ENCODE measurements around the gene TMEM30B. TPM values are rescaled to one million over a fixed set of nuclear protein-coding genes. Genes with fewer than 3 reads are reported as not detected.

The TMEM30B gene
- total and polyA plus RNA-seq, 2 of the 8 experiments (the other 6 are each of a cell fraction or from before 2014, with no cell fraction given), result 11.2 to 18.7 TPM

DNA sequence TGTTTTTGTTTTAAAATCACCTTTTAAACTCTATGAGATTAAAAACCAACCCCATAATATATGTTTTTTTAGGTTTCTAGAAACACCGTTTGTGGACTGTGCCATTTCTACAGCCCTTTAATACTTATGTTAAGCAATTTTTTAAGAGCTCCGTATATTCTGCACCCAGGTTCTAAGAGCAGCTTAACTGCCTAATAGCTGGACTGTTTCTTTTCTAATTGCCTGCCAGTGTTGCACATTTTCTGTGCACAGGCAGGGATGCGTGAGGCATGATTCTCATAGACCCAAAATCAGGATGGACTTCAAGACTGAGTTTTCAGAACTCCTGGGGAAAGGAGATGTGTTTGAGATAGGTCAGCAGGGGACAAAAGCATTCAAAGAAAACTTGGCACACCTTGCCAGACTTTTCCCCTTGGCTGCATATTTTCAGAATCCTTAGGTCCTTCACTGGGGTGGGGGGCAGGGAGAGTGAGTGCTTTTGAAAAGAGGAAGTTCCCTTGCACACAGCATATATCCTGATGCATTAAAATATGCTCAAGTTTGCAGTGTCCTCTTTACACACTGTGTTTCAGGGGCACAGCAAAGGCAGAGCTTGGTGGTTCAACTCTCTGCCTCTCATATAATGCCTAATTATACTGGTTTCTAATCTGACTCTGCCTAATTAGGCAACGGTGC lies 27.9 kb downstream of the TMEM30B start (continued):
- TF ChIP-seq, protein P1, sequence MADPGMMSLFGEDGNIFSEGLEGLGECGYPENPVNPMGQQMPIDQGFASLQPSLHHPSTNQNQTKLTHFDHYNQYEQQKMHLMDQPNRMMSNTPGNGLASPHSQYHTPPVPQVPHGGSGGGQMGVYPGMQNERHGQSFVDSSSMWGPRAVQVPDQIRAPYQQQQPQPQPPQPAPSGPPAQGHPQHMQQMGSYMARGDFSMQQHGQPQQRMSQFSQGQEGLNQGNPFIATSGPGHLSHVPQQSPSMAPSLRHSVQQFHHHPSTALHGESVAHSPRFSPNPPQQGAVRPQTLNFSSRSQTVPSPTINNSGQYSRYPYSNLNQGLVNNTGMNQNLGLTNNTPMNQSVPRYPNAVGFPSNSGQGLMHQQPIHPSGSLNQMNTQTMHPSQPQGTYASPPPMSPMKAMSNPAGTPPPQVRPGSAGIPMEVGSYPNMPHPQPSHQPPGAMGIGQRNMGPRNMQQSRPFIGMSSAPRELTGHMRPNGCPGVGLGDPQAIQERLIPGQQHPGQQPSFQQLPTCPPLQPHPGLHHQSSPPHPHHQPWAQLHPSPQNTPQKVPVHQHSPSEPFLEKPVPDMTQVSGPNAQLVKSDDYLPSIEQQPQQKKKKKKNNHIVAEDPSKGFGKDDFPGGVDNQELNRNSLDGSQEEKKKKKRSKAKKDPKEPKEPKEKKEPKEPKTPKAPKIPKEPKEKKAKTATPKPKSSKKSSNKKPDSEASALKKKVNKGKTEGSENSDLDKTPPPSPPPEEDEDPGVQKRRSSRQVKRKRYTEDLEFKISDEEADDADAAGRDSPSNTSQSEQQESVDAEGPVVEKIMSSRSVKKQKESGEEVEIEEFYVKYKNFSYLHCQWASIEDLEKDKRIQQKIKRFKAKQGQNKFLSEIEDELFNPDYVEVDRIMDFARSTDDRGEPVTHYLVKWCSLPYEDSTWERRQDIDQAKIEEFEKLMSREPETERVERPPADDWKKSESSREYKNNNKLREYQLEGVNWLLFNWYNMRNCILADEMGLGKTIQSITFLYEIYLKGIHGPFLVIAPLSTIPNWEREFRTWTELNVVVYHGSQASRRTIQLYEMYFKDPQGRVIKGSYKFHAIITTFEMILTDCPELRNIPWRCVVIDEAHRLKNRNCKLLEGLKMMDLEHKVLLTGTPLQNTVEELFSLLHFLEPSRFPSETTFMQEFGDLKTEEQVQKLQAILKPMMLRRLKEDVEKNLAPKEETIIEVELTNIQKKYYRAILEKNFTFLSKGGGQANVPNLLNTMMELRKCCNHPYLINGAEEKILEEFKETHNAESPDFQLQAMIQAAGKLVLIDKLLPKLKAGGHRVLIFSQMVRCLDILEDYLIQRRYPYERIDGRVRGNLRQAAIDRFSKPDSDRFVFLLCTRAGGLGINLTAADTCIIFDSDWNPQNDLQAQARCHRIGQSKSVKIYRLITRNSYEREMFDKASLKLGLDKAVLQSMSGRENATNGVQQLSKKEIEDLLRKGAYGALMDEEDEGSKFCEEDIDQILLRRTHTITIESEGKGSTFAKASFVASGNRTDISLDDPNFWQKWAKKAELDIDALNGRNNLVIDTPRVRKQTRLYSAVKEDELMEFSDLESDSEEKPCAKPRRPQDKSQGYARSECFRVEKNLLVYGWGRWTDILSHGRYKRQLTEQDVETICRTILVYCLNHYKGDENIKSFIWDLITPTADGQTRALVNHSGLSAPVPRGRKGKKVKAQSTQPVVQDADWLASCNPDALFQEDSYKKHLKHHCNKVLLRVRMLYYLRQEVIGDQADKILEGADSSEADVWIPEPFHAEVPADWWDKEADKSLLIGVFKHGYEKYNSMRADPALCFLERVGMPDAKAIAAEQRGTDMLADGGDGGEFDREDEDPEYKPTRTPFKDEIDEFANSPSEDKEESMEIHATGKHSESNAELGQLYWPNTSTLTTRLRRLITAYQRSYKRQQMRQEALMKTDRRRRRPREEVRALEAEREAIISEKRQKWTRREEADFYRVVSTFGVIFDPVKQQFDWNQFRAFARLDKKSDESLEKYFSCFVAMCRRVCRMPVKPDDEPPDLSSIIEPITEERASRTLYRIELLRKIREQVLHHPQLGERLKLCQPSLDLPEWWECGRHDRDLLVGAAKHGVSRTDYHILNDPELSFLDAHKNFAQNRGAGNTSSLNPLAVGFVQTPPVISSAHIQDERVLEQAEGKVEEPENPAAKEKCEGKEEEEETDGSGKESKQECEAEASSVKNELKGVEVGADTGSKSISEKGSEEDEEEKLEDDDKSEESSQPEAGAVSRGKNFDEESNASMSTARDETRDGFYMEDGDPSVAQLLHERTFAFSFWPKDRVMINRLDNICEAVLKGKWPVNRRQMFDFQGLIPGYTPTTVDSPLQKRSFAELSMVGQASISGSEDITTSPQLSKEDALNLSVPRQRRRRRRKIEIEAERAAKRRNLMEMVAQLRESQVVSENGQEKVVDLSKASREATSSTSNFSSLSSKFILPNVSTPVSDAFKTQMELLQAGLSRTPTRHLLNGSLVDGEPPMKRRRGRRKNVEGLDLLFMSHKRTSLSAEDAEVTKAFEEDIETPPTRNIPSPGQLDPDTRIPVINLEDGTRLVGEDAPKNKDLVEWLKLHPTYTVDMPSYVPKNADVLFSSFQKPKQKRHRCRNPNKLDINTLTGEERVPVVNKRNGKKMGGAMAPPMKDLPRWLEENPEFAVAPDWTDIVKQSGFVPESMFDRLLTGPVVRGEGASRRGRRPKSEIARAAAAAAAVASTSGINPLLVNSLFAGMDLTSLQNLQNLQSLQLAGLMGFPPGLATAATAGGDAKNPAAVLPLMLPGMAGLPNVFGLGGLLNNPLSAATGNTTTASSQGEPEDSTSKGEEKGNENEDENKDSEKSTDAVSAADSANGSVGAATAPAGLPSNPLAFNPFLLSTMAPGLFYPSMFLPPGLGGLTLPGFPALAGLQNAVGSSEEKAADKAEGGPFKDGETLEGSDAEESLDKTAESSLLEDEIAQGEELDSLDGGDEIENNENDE (IDR thresholded peaks at IDR 0.05; ENCODE audit: insufficient replicate concordance, low read length), result no peak
- TF ChIP-seq RFX5 (IDR thresholded peaks at IDR 0.05; ENCODE audit: borderline replicate concordance, low read depth, low read length) (no peak), BACH1 (IDR thresholded peaks at IDR 0.05; ENCODE audit: low read length) (no peak), NRF1 (IDR thresholded peaks at IDR 0.05; ENCODE audit: low read depth, low read length) (no peak), EZH2 (IDR thresholded peaks at IDR 0.05; ENCODE audit: low read depth, low read length, severe bottlenecking) (no peak), CHD2 (IDR thresholded peaks at IDR 0.05; ENCODE audit: low read length) (no peak)

Data from H1 (cell line).